ENCODE data around the gene IFT25. TPM values are rescaled to one million over a fixed set of nuclear protein-coding genes. Genes with fewer than 3 reads are reported as not detected.
"Not testable (repeated sequence)": the region's sequence is repeated elsewhere in the genome, so short reads cannot be mapped to it uniquely, and the experiment has no call there.

IFT25 gene
- total and polyA plus RNA-seq, 7 donors: 4.6 to 10.3 (median 5.4) TPM

- peaks cover 3% of the 10 kb centered on the region for H3K4me1 ChIP-seq
- DNase-seq: no peak
- intact Hi-C loops (cut with DNase I): loop anchor here in 1 of 2 donors (2.0 kb wide), 1 partner anchor 54 kb away; the partner anchor contains the start of gene IFT25
- no peaks in the 10 kb centered on the region for H3K9me3 ChIP-seq
- WGBS, 3 donors: 94 to 96% (median 95%) methylated on average over 2 of the region's 2 CpGs
- no peak overlapping the region for H3K27ac ChIP-seq
- no peak for ATAC-seq
- no peaks in the 10 kb centered on the region for H3K27me3 ChIP-seq (ENCODE audit: insufficient read depth in 3 of 3, low read length in 2 of 3)
- TF ChIP-seq, protein P1, sequence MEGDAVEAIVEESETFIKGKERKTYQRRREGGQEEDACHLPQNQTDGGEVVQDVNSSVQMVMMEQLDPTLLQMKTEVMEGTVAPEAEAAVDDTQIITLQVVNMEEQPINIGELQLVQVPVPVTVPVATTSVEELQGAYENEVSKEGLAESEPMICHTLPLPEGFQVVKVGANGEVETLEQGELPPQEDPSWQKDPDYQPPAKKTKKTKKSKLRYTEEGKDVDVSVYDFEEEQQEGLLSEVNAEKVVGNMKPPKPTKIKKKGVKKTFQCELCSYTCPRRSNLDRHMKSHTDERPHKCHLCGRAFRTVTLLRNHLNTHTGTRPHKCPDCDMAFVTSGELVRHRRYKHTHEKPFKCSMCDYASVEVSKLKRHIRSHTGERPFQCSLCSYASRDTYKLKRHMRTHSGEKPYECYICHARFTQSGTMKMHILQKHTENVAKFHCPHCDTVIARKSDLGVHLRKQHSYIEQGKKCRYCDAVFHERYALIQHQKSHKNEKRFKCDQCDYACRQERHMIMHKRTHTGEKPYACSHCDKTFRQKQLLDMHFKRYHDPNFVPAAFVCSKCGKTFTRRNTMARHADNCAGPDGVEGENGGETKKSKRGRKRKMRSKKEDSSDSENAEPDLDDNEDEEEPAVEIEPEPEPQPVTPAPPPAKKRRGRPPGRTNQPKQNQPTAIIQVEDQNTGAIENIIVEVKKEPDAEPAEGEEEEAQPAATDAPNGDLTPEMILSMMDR (IDR thresholded peaks at IDR 0.05): no peak
- H3K4me3 ChIP-seq: no peak overlapping the region
- peaks cover 3 to 23% of the 10 kb centered on the region in 2 donors for H3K36me3 ChIP-seq (ENCODE audit: insufficient read depth in 1 of 2, low read depth in 1 of 2)
These were observed 54.5 kb downstream of the IFT25 start for GRCh38 chr1:53891018-53891417.

- no peak for DNase-seq
- intact Hi-C loops (cut with DNase I): loop anchor here in 1 of 2 donors (2.0 kb wide), 1 partner anchor 54 kb away; the partner anchor contains the start of gene IFT25
- peak; percentile 48 to 72 (median 57) for ATAC-seq
These were observed 55.0 kb downstream of the IFT25 start for GRCh38 chr1:53890522-53890941.

DNA sequence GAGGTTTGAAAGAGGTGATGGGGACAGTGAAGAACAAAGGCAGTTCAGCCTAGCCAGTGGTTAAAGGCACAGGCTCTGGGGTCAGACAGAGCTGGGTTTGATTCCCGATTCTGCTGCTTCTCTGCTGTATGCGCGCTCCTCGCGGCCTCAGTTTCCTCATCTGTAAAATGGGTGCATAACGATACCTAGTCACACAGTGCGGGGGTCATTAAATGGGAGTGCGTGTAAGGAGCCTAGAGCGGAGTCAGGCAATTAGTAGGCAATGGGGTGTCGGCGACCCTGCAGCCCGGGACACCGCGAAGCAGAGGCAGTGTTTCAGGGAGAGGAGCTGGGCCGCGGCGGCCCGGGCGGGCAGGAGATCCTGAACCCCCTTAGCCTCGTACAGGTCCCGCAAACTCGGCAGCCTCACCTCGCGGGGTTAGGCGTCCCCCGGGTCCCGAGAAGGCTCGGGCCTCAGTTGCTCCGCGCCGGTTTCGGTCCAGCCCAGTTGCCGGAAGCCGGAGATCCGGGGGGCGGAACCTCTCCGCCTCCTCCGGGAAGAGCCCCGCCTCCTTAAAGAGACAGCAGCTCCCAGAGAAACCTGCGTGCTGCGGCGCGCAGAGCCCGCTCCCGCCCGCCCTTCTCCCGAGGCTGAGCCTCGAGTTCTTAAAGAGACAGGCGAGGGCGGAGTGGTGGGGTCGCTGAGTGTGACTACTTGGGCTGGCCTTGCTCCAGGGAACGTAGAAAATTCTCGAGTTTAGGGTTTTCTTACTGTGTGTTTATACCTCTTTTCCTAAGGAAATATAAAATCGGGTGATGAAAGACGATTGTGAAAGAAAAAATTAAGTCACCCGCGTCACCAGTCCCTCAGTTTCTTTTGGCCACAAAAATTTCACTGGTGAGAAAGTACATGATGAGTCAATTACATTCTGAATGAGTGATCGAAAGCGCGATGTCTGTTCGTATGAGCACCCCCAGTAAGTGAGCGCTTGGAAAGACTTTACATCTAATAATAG, 55.9 kb downstream of the IFT25 start, which contains the start of gene YIPF1:
YIPF1 (minus strand) TSS at position 494 of the 995 bp plus-strand sequence. CDS start 860 bp downstream, outside the sequence.
- Histone ChIP-seq H3K36me3 (ENCODE audit: insufficient read depth in 1 of 2, low read depth in 1 of 2) (peaks cover 3 to 38% of the 10 kb centered on the region in 2 donors), H3K9me3 (no peaks in the 10 kb centered on the region), H3K4me1 (peaks cover 3% of the 10 kb centered on the region), H3K27ac (peak within 1 kb of the TSS; percentile 90), H3K27me3 (ENCODE audit: insufficient read depth in 3 of 3, low read length in 2 of 3) (no peaks in the 10 kb centered on the region), H3K4me3 (peak within 1 kb of the TSS; percentile 78)
- intact Hi-C loops (cut with DNase I): loop anchor here (2.0 kb wide), 2 partner anchors 55 to 57 kb away; partner anchors contain the start of genes IFT25 (in 1 of the 2) and LRRC42 (in 1 of the 2)
- ATAC-seq: peak; percentile 99 to 100 (median 99)
- 1 to 2% (median 2%) methylated on average over 53 to 62 of the region's 62 CpGs for WGBS, 3 donors
- peak; percentile 89 to 94 for DNase-seq
- TF ChIP-seq, protein P1 (IDR thresholded peaks at IDR 0.05): no peak

More at GRCh38 chr1:53890522-53890941, 55.0 kb downstream of the IFT25 start:
- Histone ChIP-seq H3K4me3 (peak overlapping the region; percentile 78), H3K27ac (peak overlapping the region; percentile 90), H3K4me1 (peaks cover 3% of the 10 kb centered on the region), H3K27me3 (ENCODE audit: insufficient read depth in 3 of 3, low read length in 2 of 3) (no peaks in the 10 kb centered on the region), H3K36me3 (ENCODE audit: insufficient read depth in 1 of 2, low read depth in 1 of 2) (peaks cover 3 to 28% of the 10 kb centered on the region in 2 donors), H3K9me3 (no peaks in the 10 kb centered on the region)
- TF ChIP-seq, protein P1 (IDR thresholded peaks at IDR 0.05): no peak
- WGBS, 3 donors: 49 to 65% (median 56%) methylated on average over 7 of the region's 7 CpGs

DNA sequence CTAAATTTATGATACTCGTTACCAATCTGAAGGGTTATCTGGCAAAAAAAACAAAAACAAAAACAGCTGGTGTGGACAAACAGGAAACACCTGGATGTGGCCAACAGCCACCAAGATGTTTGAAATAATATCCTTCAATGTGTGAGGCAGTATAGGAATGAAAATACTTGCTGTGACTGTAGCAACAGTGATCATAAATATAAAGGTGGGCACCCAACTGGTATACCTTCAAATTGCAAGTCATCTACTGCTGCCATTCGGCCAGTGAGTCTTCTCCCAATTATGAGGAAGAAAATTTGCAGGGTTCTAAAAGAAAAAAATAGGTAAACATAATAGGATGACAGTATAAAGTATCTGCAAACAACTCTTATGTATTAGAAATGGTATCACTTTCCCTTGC, 56.8 kb downstream of the IFT25 start:
- H3K4me1 ChIP-seq: peaks cover 3% of the 10 kb centered on the region
- no peaks in the 10 kb centered on the region for H3K27me3 ChIP-seq (ENCODE audit: insufficient read depth in 3 of 3, low read length in 2 of 3)
- intact Hi-C loops (cut with DNase I): loop anchor here in 1 of 2 donors (2.0 kb wide), 1 partner anchor 58 kb away; the partner anchor contains the start of gene LRRC42
- H3K27ac ChIP-seq: peak overlapping the region; percentile 90
- WGBS, 3 donors: 30 to 41% (median 36%) methylated on average over 2 of the region's 2 CpGs
- H3K36me3 ChIP-seq (ENCODE audit: insufficient read depth in 1 of 2, low read depth in 1 of 2): peaks cover 3 to 43% of the 10 kb centered on the region in 2 donors
- no peak for DNase-seq
- H3K9me3 ChIP-seq: no peaks in the 10 kb centered on the region
- TF ChIP-seq, protein P1 (IDR thresholded peaks at IDR 0.05): no peak
- no peak for ATAC-seq
- H3K4me3 ChIP-seq: peak overlapping the region; percentile 78

GRCh38 chr1:53883600-53883999, 61.9 kb downstream of the IFT25 start:
- H3K36me3 ChIP-seq (ENCODE audit: insufficient read depth in 1 of 2, low read depth in 1 of 2): peaks cover 3 to 75% of the 10 kb centered on the region in 2 donors
- H3K27me3 ChIP-seq (ENCODE audit: insufficient read depth in 3 of 3, low read length in 2 of 3); H3K9me3 ChIP-seq; H3K4me1 ChIP-seq; DNase-seq; H3K27ac ChIP-seq; intact Hi-C loops (cut with DNase I); H3K4me3 ChIP-seq; ATAC-seq: not testable (repeated sequence)
- WGBS, 3 donors: 92 to 97% (median 93%) methylated on average over 6 of the region's 6 CpGs

GRCh38 chr1:53881853-53882252, 63.6 kb downstream of the IFT25 start:
- H3K9me3 ChIP-seq; H3K4me3 ChIP-seq; ATAC-seq; H3K27ac ChIP-seq; H3K27me3 ChIP-seq (ENCODE audit: insufficient read depth in 3 of 3, low read length in 2 of 3); DNase-seq; intact Hi-C loops (cut with DNase I); H3K4me1 ChIP-seq: not testable (repeated sequence)
- H3K36me3 ChIP-seq (ENCODE audit: insufficient read depth in 1 of 2, low read depth in 1 of 2): peaks cover 3 to 76% of the 10 kb centered on the region in 2 donors
- 96 to 100% (median 98%) methylated on average over 2 of the region's 2 CpGs for WGBS, 3 donors

Data from psoas muscle (tissue), 8 donors.